ENCODE measurements around the gene FOXA3. TPM values are rescaled to one million over a fixed set of nuclear protein-coding genes. Genes with fewer than 3 reads are reported as not detected.

FOXA3 gene
- total and polyA plus RNA-seq, 10 of the 15 experiments (the other 5 are each of a cell fraction or from before 2014, with no cell fraction given) = 0.04 to 0.83 (median 0.11) TPM; not detected in 5

- no peak for TF ChIP-seq SIN3A (IDR thresholded peaks at IDR 0.05; ENCODE audit: low read depth, low read length)
- no peak for TF ChIP-seq PML (IDR thresholded peaks at IDR 0.05; ENCODE audit: low read length)
- TF ChIP-seq ZBTB11 (CRISPR knock-in tag; IDR thresholded peaks at IDR 0.05) = no peak
Measured at GRCh38 chr19:45873219-45873772, 9.2 kb downstream of the FOXA3 start (continued).

GRCh38 chr19:45874620-45874966 is 10.5 kb downstream of the FOXA3 start:
- ATAC-seq (no peak), FAIRE-seq (no peak), DNase-seq (ENCODE audit: low read depth, low spot score) (no peak)
- ChIA-PET CTCF (interaction anchor here (1.5 kb wide), 1 partner anchor 11 kb away, joined by 6 read pairs; the partner anchor contains the start of gene SYMPK), SMC1A (ENCODE audit: uncharacterized antibody, unreplicated experiment) (no interaction called here), POLR2A (interaction anchor here (1.4 kb wide), 1 partner anchor 9 kb away, joined by 3 read pairs; no protein-coding TSS in a partner anchor), RAD21 (ENCODE audit: unreplicated experiment) (no interaction called here)
- Histone ChIP-seq H3K4me1 (ENCODE audit: control insufficient read depth, insufficient read depth, low read length) (peaks cover 8% of the 10 kb centered on the region), H2AFZ (ENCODE audit: control insufficient read depth, low read depth, low read length) (no peak overlapping the region), H3K4me3 (no peak overlapping the region), H3K9me3 (replicated peaks; ENCODE audit: control insufficient read depth, insufficient read depth, low read length) (no peaks in the 10 kb centered on the region), H3K36me3 (ENCODE audit: control insufficient read depth in 2 of 2, insufficient read depth in 2 of 2, low read length in 1 of 2) (no peaks in the 10 kb centered on the region), H3K9ac (ENCODE audit: control insufficient read depth, insufficient read depth, low read length) (no peak overlapping the region), H3K79me2 (ENCODE audit: control insufficient read depth, insufficient read depth, low read length) (no peaks in the 10 kb centered on the region), H3K4me2 (ENCODE audit: control insufficient read depth, insufficient read depth) (no peak overlapping the region), H3K27ac (ENCODE audit: control insufficient read depth, insufficient read depth) (no peak overlapping the region), H3K27me3 (replicated peaks in 1 of 2; ENCODE audit: control insufficient read depth in 2 of 2, insufficient read depth in 2 of 2, low read length in 1 of 2) (no peaks in the 10 kb centered on the region), H4K20me1 (ENCODE audit: control insufficient read depth, insufficient read depth) (no peaks in the 10 kb centered on the region)
- 38% methylated on average over 7 of the region's 7 CpGs for WGBS (ENCODE audit: insufficient coverage, insufficient replicate concordance, low lambda C conversion rate, missing lambda C conversion rate)
- in situ Hi-C loops (cut with MboI) (no loop called here), intact Hi-C loops (cut with micrococcal nuclease; ENCODE audit: unreplicated experiment) (no loop called here)
- no TSS peak for BruUV-seq (replicated peaks)
- TF ChIP-seq TAF1 (IDR thresholded peaks at IDR 0.05; ENCODE audit: borderline replicate concordance, low read depth, low read length) (no peak), NKRF (conservative IDR thresholded peaks at IDR 0.05) (no peak), BHLHE40 (IDR thresholded peaks at IDR 0.05; ENCODE audit: borderline replicate concordance in 1 of 2, low read depth in 2 of 2, low read length in 1 of 2) (no peak), NR2C1 (IDR thresholded peaks at IDR 0.05) (no peak), NRF1 (conservative IDR thresholded peaks at IDR 0.05; ENCODE audit: low read depth, low read length) (no peak), PML (IDR thresholded peaks at IDR 0.05; ENCODE audit: low read length) (no peak), POLR2A (IDR thresholded peaks at IDR 0.05; ENCODE audit: low read depth, low read length) (no peak), MEF2B (IDR thresholded peaks at IDR 0.05; ENCODE audit: partially characterized antibody, poor library complexity, severe bottlenecking) (no peak)

Data from GM12878 (cell line).